Smooth muscle cell (in vitro differentiated cells): ENCODE results near the gene TMEM52. TPM values are rescaled to one million over a fixed set of nuclear protein-coding genes. Genes with fewer than 3 reads are reported as not detected.
A peak's percentile ranks its signal among the peaks of the same experiment; 100 is the strongest.

Experiments
- DNase-seq: peaks from one replicate; lab custom pipeline; 2025; ENCODE audit not compliant: unreplicated experiment; lab: John Stamatoyannopoulos, UW
- H2AFZ ChIP-seq: fragments of 200-600 bp; sonication (generic); 2 replicates; pipeline ENCODE4 v1.6.0; 2016; ENCODE audit warnings: antibody characterized with exemption, low read depth, mild to moderate bottlenecking
- H3F3A ChIP-seq: fragments of 200-600 bp; sonication (generic); 2 replicates; pipeline ENCODE4 v1.6.0; 2017; ENCODE audit warnings: antibody characterized with exemption, low read depth
- H3K27ac ChIP-seq: fragments of 200-600 bp; sonication (generic); 2 replicates; pipeline ENCODE4 v1.5.1; 2016; ENCODE audit warnings: low read depth, mild to moderate bottlenecking
- H3K27me3 ChIP-seq: fragments of 200-600 bp; sonication (generic); 2 replicates; pipeline ENCODE4 v1.6.1; 2016; ENCODE audit warnings: low read depth, mild to moderate bottlenecking
- H3K36me3 ChIP-seq: fragments of 200-600 bp; sonication (generic); 2 replicates; pipeline ENCODE4 v1.5.1; 2016; ENCODE audit warnings: low read depth
- H3K4me1 ChIP-seq: fragments of 200-600 bp; sonication (generic); 2 replicates; pipeline ENCODE4 v1.5.1; 2016; ENCODE audit warnings: low read depth
- H3K4me2 ChIP-seq: fragments of 200-600 bp; sonication (generic); 2 replicates; pipeline ENCODE4 v1.6.0; 2016; ENCODE audit warnings: mild to moderate bottlenecking
- H3K4me3 ChIP-seq: fragments of 200-600 bp; sonication (generic); 2 replicates; pipeline ENCODE4 v1.5.1; 2016; ENCODE audit warnings: mild to moderate bottlenecking
- H3K79me2 ChIP-seq: fragments of 200-600 bp; sonication (generic); 2 replicates; pipeline ENCODE4 v1.6.0; 2016; ENCODE audit warnings: low read depth, mild to moderate bottlenecking
- H3K9ac ChIP-seq: fragments of 200-600 bp; sonication (generic); 2 replicates; pipeline ENCODE4 v1.6.0; 2016; ENCODE audit warnings: low read depth
- H3K9me3 ChIP-seq: fragments of 200-600 bp; sonication (generic); replicated peaks from 2 replicates; pipeline ENCODE4 v1.5.1; 2016; ENCODE audit warnings: low read depth
- H4K20me1 ChIP-seq: fragments of 200-600 bp; sonication (generic); 2 replicates; pipeline ENCODE4 v1.6.0; 2016; ENCODE audit warnings: low read depth
- WGBS: methylation state at CpG from one replicate; pipeline ENCODE4 v1.1.7; 2016; ENCODE audit warnings: low lambda C conversion rate; 5-methylcytosine and 5-hydroxymethylcytosine counted together
- polyA plus RNA-seq: library from polyadenylated mRNA; unstranded; fragments of >200 nt; fragmentation: Nextera tagmentation; extraction: Ambion mirVana; gene quantifications from 2 replicates; pipeline ENCODE4 v1.2.1, GENCODE V29; 2016
- total RNA-seq: library from RNA; depleted of rRNA; stranded (reverse); fragments of >200 nt; gene quantifications from 2 replicates; pipeline ENCODE4 v1.2.3, GENCODE V29; 2014
- TF ChIP-seq, protein P1 (sequence below): fragments of 200-600 bp; sonication (generic); IDR thresholded peaks from 2 replicates; pipeline ENCODE4 v1.5.1; 2017; ENCODE audit warnings: borderline replicate concordance, mild to moderate bottlenecking, antibody characterized with exemption; ENCODE audit not compliant: insufficient read depth, poor library complexity, severe bottlenecking

Gene TMEM52
- total and polyA plus RNA-seq, 2 experiments from 2014 or later, result 0.18 to 1.7 TPM

DNA sequence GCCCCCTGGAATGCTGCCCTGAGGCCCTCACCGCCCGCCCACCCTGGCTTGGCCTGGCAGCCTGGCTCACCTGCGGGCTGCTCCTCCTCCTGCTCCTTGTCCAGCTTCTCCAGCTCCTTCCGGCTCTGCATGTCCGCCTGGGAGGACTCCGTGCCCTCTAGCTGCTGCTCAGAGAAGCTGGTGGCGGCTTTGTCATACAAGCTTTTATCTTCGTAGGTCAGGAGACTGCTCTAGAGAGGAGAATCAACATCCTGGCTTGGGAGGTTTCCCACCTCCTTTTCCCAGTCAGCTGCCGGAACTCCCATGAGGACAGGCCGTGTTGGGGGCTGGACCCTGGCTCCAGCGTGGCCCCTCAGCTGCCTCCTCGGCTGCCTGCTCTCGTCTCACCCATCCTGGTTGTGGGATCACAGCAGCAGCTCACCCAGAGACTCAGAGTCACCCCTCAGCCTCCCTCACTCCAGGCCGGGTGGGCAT is 36.6 kb upstream of the TMEM52 start:
- H3K27ac ChIP-seq, result no peak overlapping the region
- H3K9me3 ChIP-seq, result no peaks in the 10 kb centered on the region
- H3K36me3 ChIP-seq, result no peaks in the 10 kb centered on the region
- no peaks in the 10 kb centered on the region for H3K79me2 ChIP-seq
- 82% methylated on average over 14 of the region's 14 CpGs for WGBS
- H4K20me1 ChIP-seq, result no peaks in the 10 kb centered on the region
- H3K9ac ChIP-seq, result no peak overlapping the region
- no peaks in the 10 kb centered on the region for H3F3A ChIP-seq
- H3K27me3 ChIP-seq, result no peaks in the 10 kb centered on the region
- H2AFZ ChIP-seq, result no peak overlapping the region
- no peak overlapping the region for H3K4me3 ChIP-seq
- no peaks in the 10 kb centered on the region for H3K4me1 ChIP-seq
- no peak for DNase-seq
- TF ChIP-seq, protein P1, sequence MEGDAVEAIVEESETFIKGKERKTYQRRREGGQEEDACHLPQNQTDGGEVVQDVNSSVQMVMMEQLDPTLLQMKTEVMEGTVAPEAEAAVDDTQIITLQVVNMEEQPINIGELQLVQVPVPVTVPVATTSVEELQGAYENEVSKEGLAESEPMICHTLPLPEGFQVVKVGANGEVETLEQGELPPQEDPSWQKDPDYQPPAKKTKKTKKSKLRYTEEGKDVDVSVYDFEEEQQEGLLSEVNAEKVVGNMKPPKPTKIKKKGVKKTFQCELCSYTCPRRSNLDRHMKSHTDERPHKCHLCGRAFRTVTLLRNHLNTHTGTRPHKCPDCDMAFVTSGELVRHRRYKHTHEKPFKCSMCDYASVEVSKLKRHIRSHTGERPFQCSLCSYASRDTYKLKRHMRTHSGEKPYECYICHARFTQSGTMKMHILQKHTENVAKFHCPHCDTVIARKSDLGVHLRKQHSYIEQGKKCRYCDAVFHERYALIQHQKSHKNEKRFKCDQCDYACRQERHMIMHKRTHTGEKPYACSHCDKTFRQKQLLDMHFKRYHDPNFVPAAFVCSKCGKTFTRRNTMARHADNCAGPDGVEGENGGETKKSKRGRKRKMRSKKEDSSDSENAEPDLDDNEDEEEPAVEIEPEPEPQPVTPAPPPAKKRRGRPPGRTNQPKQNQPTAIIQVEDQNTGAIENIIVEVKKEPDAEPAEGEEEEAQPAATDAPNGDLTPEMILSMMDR, result no peak
- no peak overlapping the region for H3K4me2 ChIP-seq

DNA sequence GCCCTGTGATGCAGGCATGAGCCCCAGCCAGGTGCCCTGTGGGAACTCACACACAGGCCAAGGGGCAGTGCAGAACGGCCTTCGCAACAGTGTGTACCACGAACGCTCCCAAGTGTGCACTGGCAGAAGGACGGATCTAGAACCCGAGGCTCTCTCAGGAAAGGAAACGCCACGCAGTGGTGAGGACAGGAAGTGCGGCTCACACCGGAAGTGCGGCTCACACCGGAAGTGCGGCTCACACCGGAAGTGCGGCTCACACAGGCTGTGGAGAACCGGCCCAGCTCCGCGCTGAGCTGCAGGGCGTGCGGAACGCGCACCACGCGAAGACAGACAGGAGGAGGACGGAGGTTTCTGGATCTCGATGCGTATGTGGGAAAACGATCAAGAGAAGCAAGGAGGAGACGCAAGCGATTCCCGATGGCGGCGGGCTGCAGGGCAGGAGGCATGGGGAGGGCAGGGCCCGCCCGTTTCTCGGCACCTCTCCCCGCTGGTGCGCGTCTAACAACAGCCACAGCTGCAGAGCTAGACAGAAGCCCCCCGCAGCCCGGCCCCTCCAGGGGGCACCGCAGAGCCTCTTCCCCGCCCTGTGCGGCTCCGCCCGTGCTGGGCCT is 35.9 kb upstream of the TMEM52 start:
- no peak overlapping the region for H2AFZ ChIP-seq
- no peak for DNase-seq
- no peak overlapping the region for H3K9ac ChIP-seq
- no peaks in the 10 kb centered on the region for H4K20me1 ChIP-seq
- no peaks in the 10 kb centered on the region for H3K79me2 ChIP-seq
- TF ChIP-seq, protein P1, result peak; percentile 12
- no peak overlapping the region for H3K4me3 ChIP-seq
- no peaks in the 10 kb centered on the region for H3K9me3 ChIP-seq
- H3K27me3 ChIP-seq, result no peaks in the 10 kb centered on the region
- no peaks in the 10 kb centered on the region for H3K36me3 ChIP-seq
- 88% methylated on average over 46 of the region's 46 CpGs for WGBS
- no peak overlapping the region for H3K27ac ChIP-seq
- no peaks in the 10 kb centered on the region for H3K4me1 ChIP-seq
- H3F3A ChIP-seq, result no peaks in the 10 kb centered on the region
- no peak overlapping the region for H3K4me2 ChIP-seq

DNA sequence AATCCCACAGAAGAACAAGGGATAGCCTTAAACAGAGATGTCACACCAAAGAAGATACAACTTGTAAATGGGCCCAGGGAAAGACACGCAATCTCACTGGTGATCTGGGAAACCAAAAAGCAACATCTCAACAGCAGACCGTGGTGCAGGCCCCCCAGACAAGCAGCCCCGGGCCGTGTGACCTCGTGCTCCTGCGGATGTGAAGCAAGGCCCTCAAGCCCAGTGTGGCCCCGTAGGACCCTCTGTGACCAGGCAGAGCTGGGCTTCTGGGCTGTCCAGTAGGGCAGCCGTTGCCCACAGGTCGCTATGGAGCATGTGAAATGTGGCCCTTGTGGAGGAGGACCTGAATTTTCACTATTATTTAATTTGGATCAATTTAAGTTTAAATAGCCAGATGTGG is 34.9 kb upstream of the TMEM52 start:
- Histone ChIP-seq H3K36me3 (no peaks in the 10 kb centered on the region), H2AFZ (no peak overlapping the region), H3K9me3 (no peaks in the 10 kb centered on the region), H3F3A (no peaks in the 10 kb centered on the region), H3K27ac (no peak overlapping the region), H3K27me3 (no peaks in the 10 kb centered on the region), H4K20me1 (no peaks in the 10 kb centered on the region), H3K9ac (no peak overlapping the region), H3K79me2 (no peaks in the 10 kb centered on the region), H3K4me3 (no peak overlapping the region), H3K4me1 (no peaks in the 10 kb centered on the region), H3K4me2 (no peak overlapping the region)
- TF ChIP-seq, protein P1, result no peak
- WGBS, result 88% methylated on average over 9 of the region's 9 CpGs
- DNase-seq, result no peak

DNA sequence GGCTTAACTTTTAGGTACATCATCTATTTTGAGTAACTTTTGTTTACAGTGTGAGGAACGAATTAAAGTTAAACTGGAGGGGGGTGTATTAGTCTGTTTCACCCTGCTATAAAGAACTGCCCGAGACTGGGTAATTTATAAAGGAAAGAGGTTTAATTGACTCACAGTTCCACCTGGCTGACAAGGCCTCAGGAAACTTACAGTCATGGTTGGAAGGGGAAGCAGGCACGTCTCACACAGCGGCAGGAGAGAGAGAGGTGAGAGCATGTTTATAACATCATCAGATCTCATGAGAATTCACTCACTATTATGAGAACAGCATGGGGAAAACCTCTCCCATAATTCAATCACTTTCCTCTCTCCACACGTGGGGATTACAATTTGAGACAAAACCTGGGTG is 31.9 kb upstream of the TMEM52 start:
- Histone ChIP-seq H3K27ac (no peak overlapping the region), H4K20me1 (no peaks in the 10 kb centered on the region), H3K4me2 (no peak overlapping the region), H3K36me3 (no peaks in the 10 kb centered on the region), H3K79me2 (no peaks in the 10 kb centered on the region), H3K27me3 (no peaks in the 10 kb centered on the region), H3F3A (no peaks in the 10 kb centered on the region), H3K9ac (no peak overlapping the region), H3K4me3 (no peak overlapping the region), H2AFZ (no peak overlapping the region), H3K4me1 (no peaks in the 10 kb centered on the region), H3K9me3 (no peaks in the 10 kb centered on the region)
- TF ChIP-seq, protein P1, result no peak
- 86% methylated on average over 5 of the region's 5 CpGs for WGBS
- DNase-seq, result no peak
